Measurements from ENCODE around the gene COG6.

- no peak for TF ChIP-seq POLR2AphosphoS5 (IDR thresholded peaks at IDR 0.05; ENCODE audit: low read depth, low read length)
- no peak for TF ChIP-seq REST (IDR thresholded peaks at IDR 0.05; ENCODE audit: insufficient read depth in 1 of 2, low read depth in 2 of 2, low read length in 2 of 2)
These were observed 96.3 kb downstream of the COG6 start for GRCh38 chr13:39751805-39752204.
